Measurements from ENCODE around the gene MAP10.
"Not testable (repeated sequence)": the region's sequence is repeated elsewhere in the genome, so short reads cannot be mapped to it uniquely, and the experiment has no call there.

MAP10 gene, protein sequence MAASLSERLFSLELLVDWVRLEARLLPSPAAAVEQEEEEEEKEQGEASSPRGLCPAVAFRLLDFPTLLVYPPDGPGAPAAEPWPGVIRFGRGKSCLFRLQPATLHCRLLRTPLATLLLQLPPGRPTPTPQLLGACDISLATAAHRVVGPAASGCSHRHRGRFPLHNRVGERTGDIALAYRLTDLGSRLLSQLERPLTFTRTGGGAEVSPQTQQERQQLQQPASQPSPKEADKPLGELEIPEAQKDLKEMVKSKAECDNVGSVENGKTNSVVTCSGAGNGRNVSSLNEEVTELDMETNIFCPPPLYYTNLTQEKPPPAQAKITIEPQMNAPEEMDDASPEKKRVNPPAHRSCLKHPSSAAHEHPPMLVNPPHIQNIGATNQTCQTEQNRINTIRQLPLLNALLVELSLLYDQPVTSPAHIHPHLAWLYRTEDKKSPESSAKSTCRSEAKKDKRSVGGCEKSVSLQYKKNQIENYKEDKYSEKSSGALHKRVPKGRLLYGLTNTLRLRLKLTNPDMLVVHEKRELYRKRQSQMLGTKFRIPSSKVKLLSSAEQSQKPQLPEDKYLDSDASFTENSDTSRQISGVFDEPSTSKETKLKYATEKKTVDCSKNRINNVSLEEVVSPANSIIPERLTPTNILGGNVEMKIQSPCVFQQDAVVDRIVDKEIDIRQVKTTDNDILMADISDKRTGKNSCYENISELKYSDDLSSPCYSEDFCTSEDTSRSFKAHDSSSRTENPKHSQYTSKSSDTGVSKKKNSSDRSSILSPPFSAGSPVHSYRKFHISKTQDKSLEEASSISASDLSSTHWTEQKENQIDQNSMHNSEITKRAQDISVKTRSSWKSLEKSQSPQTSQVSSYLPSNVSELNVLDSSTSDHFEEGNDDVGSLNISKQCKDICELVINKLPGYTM

DNA sequence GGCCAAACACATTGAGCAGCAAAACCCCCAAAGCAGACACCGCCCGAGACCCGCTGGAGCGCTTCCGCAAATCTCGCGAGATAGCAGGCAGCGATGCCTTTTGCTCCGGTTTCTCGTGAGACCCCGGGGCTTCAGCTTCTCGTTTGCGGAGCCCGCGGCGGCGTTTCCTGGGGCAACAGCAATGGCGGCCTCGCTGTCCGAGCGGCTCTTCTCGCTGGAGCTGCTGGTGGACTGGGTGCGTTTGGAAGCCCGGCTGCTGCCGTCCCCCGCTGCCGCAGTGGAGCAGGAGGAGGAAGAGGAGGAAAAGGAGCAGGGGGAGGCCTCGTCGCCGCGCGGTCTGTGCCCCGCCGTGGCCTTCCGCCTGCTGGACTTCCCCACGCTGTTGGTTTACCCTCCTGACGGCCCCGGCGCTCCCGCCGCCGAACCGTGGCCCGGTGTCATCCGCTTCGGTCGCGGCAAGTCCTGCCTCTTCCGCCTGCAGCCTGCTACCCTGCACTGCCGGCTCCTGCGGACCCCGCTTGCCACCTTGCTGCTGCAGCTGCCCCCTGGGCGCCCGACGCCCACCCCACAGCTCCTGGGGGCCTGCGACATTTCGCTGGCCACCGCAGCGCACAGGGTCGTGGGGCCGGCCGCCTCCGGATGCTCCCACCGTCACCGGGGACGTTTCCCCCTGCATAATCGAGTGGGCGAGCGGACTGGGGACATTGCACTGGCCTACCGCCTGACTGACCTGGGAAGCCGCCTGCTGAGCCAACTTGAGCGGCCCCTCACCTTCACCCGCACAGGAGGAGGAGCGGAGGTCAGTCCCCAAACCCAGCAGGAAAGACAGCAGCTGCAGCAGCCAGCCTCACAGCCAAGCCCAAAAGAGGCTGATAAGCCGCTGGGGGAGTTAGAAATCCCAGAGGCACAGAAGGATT, at the start of gene MAP10:
Gene MAP10, plus strand, starts transcription at position 148 of the 917 bp plus-strand sequence. Its CDS starts 34 bp downstream, at position 182.
- DNase-seq: peak; percentile 79 to 84

DNA sequence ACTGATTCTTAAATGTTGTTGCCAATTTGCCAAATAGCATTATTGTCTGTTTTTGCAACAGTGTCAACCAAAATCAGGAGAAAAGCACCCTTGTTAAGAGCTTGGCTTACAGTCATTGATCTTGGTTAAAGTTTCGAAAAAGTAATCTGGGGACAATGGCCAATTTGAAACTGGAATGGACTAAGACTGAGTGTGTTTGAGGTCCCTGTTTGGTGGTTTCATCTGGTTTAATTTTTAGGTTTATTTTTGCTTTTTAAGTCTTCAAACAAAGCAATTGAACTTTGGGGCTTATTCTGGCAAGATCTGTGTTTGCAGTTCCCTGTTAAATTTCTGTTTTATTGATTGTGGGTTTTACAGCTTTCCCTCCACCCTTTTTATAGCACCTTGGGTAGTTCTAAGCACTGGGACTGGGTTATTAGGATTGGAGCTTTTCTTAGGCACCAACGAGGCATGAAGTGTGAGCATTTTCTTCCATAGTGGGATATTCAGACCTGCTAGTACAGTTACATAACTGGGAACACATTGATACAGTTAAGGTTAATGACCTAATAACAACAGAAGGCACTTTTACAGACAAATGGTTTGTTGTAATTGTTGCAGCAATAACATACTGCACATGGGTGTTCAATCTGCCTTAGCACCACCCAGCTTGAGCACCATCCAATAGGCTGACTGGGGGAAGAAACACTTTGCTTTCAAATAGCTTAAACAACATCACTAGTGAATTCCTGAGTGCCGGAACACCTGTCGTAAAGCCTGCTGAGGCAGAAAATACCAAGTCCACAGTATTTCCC, 40.6 kb upstream of the MAP10 start:
- DNase-seq: no peak

- DNase-seq: no peak
Measured at GRCh38 chr1:232765542-232765941, 39.7 kb upstream of the MAP10 start.

GRCh38 chr1:232766241-232766890, 38.9 kb upstream of the MAP10 start:
- no peak for DNase-seq

DNA sequence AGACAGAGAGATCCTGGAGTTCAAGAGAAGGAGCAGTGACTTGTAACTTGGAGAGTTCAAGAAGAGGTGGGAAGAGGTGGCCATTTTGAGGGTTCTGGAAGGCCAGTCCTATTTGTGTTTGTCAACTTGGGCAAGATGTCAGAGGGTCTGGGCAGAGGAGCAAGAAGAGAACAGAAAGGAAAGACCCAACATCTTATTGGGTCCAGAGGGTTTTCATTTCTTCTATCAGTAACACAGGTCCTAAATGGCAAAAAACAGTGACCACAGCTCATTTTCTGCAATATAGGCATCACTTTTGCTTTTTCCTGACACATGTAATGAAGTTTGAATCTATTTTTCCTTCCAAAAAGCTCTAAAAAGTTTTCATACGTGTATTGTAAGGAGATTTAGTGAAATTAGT, 38.3 kb upstream of the MAP10 start:
- no peak for DNase-seq

DNA sequence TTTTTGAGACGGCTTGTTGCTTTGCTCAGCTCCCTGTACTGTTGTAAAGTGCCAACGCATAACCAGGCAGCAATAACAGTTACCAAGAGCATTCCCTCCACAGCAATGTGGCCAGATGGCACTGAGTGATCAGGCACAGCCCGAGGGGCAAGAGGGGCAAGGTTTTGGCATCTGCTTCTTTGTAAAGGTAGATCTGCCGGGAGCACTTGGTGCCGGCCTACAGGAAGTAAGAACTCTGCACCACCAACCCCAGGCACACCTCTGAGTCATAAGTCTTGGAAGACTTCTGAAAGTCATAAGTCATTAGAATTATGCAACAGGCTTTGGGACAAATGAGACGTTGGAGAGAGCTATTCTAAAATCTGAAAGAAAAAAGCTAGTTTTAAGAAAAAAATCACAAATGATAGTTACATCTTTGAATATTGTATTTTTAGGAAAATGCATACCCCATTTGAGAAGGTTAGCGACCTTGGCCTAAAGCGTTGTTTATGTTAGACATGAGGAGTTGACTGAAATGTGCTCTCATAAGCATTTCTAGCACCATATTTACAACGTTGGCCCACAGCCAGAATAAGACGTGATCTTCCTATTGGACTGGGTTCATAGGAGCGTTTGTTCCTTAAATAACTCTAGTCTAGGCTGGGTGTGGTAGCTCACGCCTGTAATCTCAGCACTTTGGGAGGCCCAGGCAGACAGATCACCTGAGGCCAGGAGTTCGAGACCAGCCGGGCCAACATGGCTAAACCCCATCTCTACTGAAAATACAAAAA, 37.7 kb upstream of the MAP10 start:
- DNase-seq: no peak

GRCh38 chr1:232768793-232769192, 36.4 kb upstream of the MAP10 start:
- no peak for DNase-seq

DNA sequence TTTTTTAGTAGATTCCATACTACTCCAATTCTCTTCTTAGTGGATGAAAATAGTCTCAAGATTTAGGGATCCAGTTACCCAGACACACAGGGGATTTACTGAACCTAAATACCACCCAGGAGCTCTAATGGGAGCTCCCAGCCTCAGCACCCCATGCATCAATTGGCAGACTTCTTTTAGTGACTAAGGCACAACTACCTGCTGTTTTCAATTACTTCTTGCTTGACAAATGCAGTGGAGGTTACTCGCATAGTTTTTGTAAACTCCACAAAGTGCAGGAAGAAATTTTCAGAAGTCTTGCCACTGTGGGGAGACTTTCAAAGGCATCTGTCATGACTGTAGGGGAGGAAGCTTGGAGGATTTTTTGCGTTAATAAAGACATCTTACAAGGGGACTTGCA, 35.5 kb upstream of the MAP10 start:
- no peak for DNase-seq

GRCh38 chr1:232773752-232774151, 31.5 kb upstream of the MAP10 start:
- DNase-seq: no peak

- DNase-seq: no peak
Measured at GRCh38 chr1:232776526-232777106, 28.6 kb upstream of the MAP10 start.

GRCh38 chr1:232780354-232780753, 24.9 kb upstream of the MAP10 start:
- no peak for DNase-seq

DNA sequence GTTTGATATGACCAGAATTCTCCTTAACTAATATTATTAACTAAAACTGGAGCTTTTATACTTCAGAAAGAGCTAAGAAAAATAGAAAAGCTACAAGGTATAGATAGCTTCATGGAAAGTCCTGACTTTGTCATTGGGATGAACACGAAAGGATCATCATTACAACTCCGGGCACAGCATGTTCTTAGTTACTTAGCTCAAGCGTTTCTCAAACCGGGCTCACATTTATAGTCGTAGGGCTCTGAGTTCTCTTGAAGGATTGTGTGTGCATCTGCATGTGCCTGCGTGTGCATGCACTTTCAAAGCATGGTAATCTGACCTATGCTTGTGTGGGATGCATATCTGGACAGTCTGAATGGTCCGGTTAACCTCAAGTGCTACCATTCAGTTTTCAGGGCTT, 20.4 kb upstream of the MAP10 start:
- no peak for DNase-seq

- DNase-seq: not testable (repeated sequence)
Measured at GRCh38 chr1:232785630-232786029, 19.6 kb upstream of the MAP10 start.

DNA sequence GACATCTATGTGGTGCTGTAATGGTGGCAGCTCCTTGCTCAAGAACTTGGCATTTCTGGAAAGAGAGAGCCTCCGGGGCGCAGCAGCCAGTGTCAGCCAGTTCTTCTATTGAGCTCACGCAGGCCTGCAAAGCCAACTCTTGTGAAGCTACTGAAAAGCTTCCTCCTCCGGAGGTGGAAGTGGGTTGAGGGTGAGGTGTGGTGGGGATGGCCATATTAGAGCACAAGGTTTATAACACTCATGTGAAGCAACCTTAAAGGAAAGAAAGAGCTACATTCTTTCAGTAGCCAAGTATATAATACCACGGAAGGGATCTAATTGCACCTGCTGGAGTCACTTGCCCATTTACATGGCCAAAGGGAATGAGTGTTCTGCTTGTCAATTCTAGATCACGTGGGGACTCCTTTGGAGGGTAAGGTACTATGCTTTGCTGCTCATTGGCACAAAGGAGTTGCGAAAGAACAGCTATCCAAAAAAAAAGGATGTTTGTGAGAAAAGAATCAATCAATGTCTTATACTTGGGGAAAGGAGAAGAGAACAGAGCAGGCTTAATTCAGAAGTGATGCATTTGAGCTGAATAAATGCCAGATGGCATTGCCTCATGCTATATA, 18.3 kb upstream of the MAP10 start:
- no peak for DNase-seq

DNA sequence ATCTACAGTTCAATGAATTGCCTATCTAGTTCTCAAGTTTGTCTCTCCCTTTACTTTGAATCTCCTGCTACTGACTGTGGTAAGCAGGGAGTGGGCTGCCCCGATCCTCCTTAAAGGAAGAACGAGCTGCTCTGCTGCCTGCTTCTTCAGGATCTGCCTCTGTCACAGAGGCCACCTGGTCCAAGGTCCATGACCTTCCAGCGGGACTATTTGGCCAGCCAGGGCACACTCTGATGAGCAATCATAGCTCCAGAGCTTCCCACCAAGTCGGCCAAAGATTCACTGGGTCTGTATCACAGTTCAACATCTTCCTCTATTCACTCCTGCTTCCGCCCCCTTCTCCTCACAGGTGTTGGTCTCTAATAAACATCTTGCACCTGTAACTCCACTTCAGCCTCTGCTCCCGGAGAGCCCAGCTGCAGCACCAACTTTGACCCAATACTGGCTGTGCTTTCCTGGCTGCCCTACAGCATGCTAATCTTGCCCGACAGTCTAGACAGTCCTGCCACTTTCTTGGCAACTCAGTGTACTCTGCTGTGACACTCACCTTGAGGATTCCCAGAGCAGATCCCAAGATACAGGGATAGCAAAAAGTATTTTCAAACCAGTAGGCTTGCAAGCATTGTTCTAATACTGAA, 16.9 kb upstream of the MAP10 start:
- no peak for DNase-seq

DNA sequence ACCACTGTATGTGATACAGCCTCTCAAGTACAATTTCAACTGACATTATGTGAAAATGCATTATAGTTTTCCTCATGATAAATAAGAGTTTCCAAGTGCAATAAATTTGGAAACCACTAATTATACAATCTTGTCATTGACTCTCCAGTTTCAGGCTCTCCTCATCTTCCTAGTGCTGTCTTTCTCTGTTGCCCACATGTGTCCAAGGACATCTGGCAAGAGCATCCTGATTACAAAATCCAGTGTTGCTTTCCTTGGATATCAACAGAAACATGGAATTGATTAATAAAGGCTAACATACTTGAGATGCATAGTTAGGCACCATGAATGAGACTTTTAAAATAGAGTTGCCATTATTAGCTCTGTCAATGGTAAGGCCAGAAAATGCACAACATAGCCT, 15.6 kb upstream of the MAP10 start:
- no peak for DNase-seq

GRCh38 chr1:232792949-232793348, 12.3 kb upstream of the MAP10 start:
- peak in 1 of 2 experiments; percentile 23 for DNase-seq

DNA sequence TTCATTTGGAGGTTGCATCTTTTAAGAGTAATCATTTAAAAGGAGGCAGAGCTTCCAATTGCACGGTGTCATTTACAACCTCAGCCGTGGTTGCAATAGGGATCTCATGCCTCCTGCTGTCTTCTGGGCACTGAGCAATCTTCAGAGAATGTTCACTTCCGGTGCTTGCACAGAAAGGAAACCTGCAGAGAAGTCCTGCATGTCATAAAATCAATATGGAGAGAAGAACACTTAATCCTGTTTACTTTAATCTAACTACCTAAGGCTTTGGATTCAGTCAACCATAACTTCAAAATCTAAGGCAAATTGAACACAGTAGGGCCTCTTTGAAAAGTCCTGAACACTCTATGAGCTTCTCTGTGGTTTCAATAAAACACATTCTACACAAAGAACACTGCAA, 11.3 kb upstream of the MAP10 start:
- DNase-seq: no peak

- no peak for DNase-seq
Measured at GRCh38 chr1:232795497-232796053, 9.6 kb upstream of the MAP10 start.

All from activated T-cell treated with anti-CD3 and anti-CD28 coated beads, Interleukin-2, amount 50 U/mL, for 48 hours (primary cell).